Liver (tissue), 9 donors: Measurements from ENCODE around the gene PDZRN4. TPM values are rescaled to one million over a fixed set of nuclear protein-coding genes. Genes with fewer than 3 reads are reported as not detected.

Source experiments
- DNase-seq: peaks from one replicate; pipeline ENCODE4 v3.0.0-alpha.2; 2017; ENCODE audit warnings: low spot score
- H3K27ac ChIP-seq, 2 donors: one replicate each; pipeline ENCODE4 v1.7.0; 2013; ENCODE audit warnings: inconsistent platforms in 2 of 2, low read length in 2 of 2, control low read depth in 1 of 2, low read depth in 1 of 2, mild to moderate bottlenecking in 1 of 2
- H3K27me3 ChIP-seq, 4 donors: one replicate each; pipeline versions ENCODE4 v1.6.1 to v1.7.0; 2013; ENCODE audit warnings: low read length in 3 of 4, inconsistent platforms in 1 of 4, mild to moderate bottlenecking in 1 of 4, moderate library complexity in 1 of 4; ENCODE audit not compliant: control insufficient read depth in 4 of 4, insufficient read depth in 4 of 4
- H3K36me3 ChIP-seq, 4 donors: one replicate each; pipeline versions ENCODE4 v1.6.1 to v1.7.0; 2013; ENCODE audit warnings: low read length in 3 of 4, mild to moderate bottlenecking in 3 of 4, low read depth in 1 of 4, moderate library complexity in 1 of 4; ENCODE audit not compliant: control insufficient read depth in 4 of 4, insufficient read depth in 3 of 4
- H3K4me1 ChIP-seq, 4 donors: one replicate each; pipeline versions ENCODE4 v1.6.1 to v1.7.0; 2013; ENCODE audit warnings: low read length in 3 of 4, mild to moderate bottlenecking in 3 of 4, moderate library complexity in 1 of 4; ENCODE audit not compliant: control insufficient read depth in 4 of 4, insufficient read depth in 4 of 4
- H3K4me3 ChIP-seq, 3 donors: one replicate each; pipeline versions ENCODE4 v1.6.1 to v1.7.0; 2013; ENCODE audit warnings: low read length in 3 of 3, control low read depth in 1 of 3, low read depth in 1 of 3, mild to moderate bottlenecking in 1 of 3
- H3K9ac ChIP-seq, 2 donors: one replicate each; pipeline ENCODE4 v1.7.0; 2013; ENCODE audit warnings: low read length in 2 of 2, mild to moderate bottlenecking in 2 of 2, moderate library complexity in 2 of 2, control low read depth in 1 of 2, low read depth in 1 of 2
- H3K9me3 ChIP-seq, 4 donors: one replicate each; pipeline versions ENCODE4 v1.6.1 to v1.7.0; 2013; ENCODE audit warnings: low read length in 3 of 4; ENCODE audit not compliant: control insufficient read depth in 4 of 4
- EGR1 ChIP-seq, 2 donors: IDR thresholded peaks; 2 replicates each; pipeline ENCODE4 v1.6.1; 2016 to 2018; ENCODE audit warnings: antibody characterized with exemption in 2 of 2, low read depth in 2 of 2
- FOXA1 ChIP-seq: IDR thresholded peaks from 2 replicates; pipeline ENCODE4 v1.6.1; 2016; ENCODE audit warnings: antibody characterized with exemption
- GABPA ChIP-seq, 2 donors: IDR thresholded peaks in 1 of 2; conservative IDR thresholded peaks in 1 of 2; 2 replicates each; pipeline ENCODE4 v1.6.1; 2016; ENCODE audit warnings: antibody characterized with exemption in 2 of 2, mild to moderate bottlenecking in 1 of 2, moderate library complexity in 1 of 2
- HNF4G ChIP-seq: IDR thresholded peaks from 2 replicates; pipeline ENCODE4 v1.6.1; 2016; ENCODE audit warnings: antibody characterized with exemption
- JUND ChIP-seq, 2 donors: IDR thresholded peaks; 2 replicates each; pipeline ENCODE4 v1.6.1; 2016; ENCODE audit warnings: antibody characterized with exemption in 2 of 2
- RXRA ChIP-seq, 2 donors: IDR thresholded peaks; 2 replicates each; pipeline ENCODE4 v1.6.1; 2017 to 2018; ENCODE audit warnings: antibody characterized with exemption in 2 of 2, mild to moderate bottlenecking in 1 of 2
- SP1 ChIP-seq: IDR thresholded peaks from 2 replicates; pipeline ENCODE4 v1.6.1; 2018; ENCODE audit warnings: antibody characterized with exemption, mild to moderate bottlenecking
- YY1 ChIP-seq: IDR thresholded peaks from 2 replicates; pipeline ENCODE4 v1.6.1; 2016; ENCODE audit warnings: antibody characterized with exemption, mild to moderate bottlenecking
- WGBS: extraction: QIAGEN DNeasy Blood & Tissue Kit; methylation state at CpG from one replicate; pipeline ENCODE4 v1.1.7; 2013; 5-methylcytosine and 5-hydroxymethylcytosine counted together
- polyA plus RNA-seq, 2 donors: library from polyadenylated mRNA; stranded (reverse) in 1 of 2; unstranded in 1 of 2; fragments of 200-250 nt in 1 of 2; fragments of >200 nt in 1 of 2; fragmentation: Nextera tagmentation in 1 of 2; extraction: Ambion mirVana in 1 of 2; gene quantifications; one replicate each; pipeline versions ENCODE4 v1.2.1 to v1.2.3, GENCODE V29; 2013 to 2015
- total RNA-seq, 2 donors: library from RNA; depleted of rRNA; stranded (reverse); fragments of >200 nt; gene quantifications; one replicate each; pipeline ENCODE4 v1.2.3, GENCODE V29; 2014
- TF ChIP-seq, protein P1 (sequence below): fragments of 150-350 bp; IDR thresholded peaks from 2 replicates; pipeline ENCODE4 v1.5.1; 2017; ENCODE audit warnings: improper control_type of control experiment, low read depth, low read length; ENCODE audit not compliant: missing input control
- TF ChIP-seq, protein P2 (sequence below): IDR thresholded peaks from 2 replicates; pipeline ENCODE4 v1.6.1; 2016; ENCODE audit warnings: antibody characterized with exemption
- TF ChIP-seq, protein P3 (sequence below): IDR thresholded peaks from 2 replicates; pipeline ENCODE4 v1.6.1; 2016; ENCODE audit warnings: antibody characterized with exemption, mild to moderate bottlenecking
- TF ChIP-seq, protein P4 (sequence below): IDR thresholded peaks from 2 replicates; pipeline ENCODE4 v1.6.1; 2016; ENCODE audit warnings: antibody characterized with exemption
- TF ChIP-seq, protein P5 (sequence below): IDR thresholded peaks from 2 replicates; pipeline ENCODE4 v1.6.1; 2016; ENCODE audit warnings: antibody characterized with exemption
- donor health status: healthy.
- donor health status: healthy.
- donor health status: healthy.
- donor health status: healthy.
- donor health status: healthy.

PDZRN4 gene
- total and polyA plus RNA-seq, 4 donors: 0.11 to 1.1 (median 0.24) TPM

DNA sequence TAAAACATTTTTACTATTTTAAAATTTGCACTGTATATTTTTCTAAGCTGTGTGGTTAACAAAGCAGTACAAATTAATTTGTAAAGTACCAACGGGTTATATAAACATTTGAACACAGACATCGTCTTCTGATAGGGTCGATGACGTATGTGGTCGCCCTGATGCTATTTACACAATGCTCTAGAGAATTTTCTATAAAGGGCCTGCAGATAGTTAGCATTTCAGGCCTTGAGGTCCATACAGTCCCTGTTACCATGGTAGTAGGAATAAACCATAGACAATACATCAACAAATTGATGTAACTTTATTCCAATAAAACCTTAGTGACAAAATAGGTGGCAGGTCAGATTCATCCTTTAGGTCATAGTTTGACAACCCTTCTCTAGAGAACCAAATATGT, 25.7 kb upstream of the PDZRN4 start:
- Histone ChIP-seq H3K36me3 (no peaks in the 10 kb centered on the region), H3K9ac (no peak overlapping the region), H3K4me1 (no peaks in the 10 kb centered on the region), H3K4me3 (no peak overlapping the region), H3K9me3 (no peaks in the 10 kb centered on the region), H3K27ac (no peak overlapping the region), H3K27me3 (no peaks in the 10 kb centered on the region)
- TF ChIP-seq YY1 (no peak), RXRA (IDR thresholded peaks at IDR 0.05) (no peak)
- TF ChIP-seq, protein P1, sequence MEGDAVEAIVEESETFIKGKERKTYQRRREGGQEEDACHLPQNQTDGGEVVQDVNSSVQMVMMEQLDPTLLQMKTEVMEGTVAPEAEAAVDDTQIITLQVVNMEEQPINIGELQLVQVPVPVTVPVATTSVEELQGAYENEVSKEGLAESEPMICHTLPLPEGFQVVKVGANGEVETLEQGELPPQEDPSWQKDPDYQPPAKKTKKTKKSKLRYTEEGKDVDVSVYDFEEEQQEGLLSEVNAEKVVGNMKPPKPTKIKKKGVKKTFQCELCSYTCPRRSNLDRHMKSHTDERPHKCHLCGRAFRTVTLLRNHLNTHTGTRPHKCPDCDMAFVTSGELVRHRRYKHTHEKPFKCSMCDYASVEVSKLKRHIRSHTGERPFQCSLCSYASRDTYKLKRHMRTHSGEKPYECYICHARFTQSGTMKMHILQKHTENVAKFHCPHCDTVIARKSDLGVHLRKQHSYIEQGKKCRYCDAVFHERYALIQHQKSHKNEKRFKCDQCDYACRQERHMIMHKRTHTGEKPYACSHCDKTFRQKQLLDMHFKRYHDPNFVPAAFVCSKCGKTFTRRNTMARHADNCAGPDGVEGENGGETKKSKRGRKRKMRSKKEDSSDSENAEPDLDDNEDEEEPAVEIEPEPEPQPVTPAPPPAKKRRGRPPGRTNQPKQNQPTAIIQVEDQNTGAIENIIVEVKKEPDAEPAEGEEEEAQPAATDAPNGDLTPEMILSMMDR: no peak
- no peak for DNase-seq
- WGBS: 37% methylated on average over 5 of the region's 5 CpGs

DNA sequence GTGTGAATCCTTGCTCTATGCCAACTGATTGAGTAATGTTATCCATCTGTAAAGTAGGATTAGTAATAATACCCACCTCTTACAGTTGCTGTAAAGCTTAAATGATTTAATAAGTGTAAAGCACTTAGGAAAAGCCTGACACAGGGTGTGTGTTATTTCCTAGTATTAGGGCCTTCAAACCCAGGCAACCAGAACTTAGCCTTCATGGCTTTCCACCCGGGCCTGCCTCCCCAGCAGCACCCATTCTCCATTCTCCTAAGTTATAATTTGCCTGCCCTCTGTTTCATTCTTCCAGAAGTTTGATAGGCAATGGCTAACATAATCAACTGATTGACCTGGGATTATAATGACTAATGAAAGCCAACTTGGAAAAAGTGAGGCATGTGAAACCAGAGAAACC, 20.4 kb upstream of the PDZRN4 start:
- WGBS: 67% methylated on average over 1 of the region's 1 CpG
- Histone ChIP-seq H3K4me3 (no peak overlapping the region), H3K9me3 (no peaks in the 10 kb centered on the region), H3K4me1 (no peaks in the 10 kb centered on the region), H3K36me3 (no peaks in the 10 kb centered on the region), H3K27ac (no peak overlapping the region), H3K27me3 (no peaks in the 10 kb centered on the region), H3K9ac (no peak overlapping the region)
- no peak for TF ChIP-seq FOXA1
- TF ChIP-seq GABPA (IDR thresholded peaks at IDR 0.05 in 1 of 2, conservative IDR thresholded peaks at IDR 0.05 in 1 of 2): no peak
- TF ChIP-seq JUND (IDR thresholded peaks at IDR 0.05): no peak
- no peak for TF ChIP-seq SP1
- TF ChIP-seq, protein P2, sequence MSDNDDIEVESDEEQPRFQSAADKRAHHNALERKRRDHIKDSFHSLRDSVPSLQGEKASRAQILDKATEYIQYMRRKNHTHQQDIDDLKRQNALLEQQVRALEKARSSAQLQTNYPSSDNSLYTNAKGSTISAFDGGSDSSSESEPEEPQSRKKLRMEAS: no peak
- TF ChIP-seq, protein P3, sequence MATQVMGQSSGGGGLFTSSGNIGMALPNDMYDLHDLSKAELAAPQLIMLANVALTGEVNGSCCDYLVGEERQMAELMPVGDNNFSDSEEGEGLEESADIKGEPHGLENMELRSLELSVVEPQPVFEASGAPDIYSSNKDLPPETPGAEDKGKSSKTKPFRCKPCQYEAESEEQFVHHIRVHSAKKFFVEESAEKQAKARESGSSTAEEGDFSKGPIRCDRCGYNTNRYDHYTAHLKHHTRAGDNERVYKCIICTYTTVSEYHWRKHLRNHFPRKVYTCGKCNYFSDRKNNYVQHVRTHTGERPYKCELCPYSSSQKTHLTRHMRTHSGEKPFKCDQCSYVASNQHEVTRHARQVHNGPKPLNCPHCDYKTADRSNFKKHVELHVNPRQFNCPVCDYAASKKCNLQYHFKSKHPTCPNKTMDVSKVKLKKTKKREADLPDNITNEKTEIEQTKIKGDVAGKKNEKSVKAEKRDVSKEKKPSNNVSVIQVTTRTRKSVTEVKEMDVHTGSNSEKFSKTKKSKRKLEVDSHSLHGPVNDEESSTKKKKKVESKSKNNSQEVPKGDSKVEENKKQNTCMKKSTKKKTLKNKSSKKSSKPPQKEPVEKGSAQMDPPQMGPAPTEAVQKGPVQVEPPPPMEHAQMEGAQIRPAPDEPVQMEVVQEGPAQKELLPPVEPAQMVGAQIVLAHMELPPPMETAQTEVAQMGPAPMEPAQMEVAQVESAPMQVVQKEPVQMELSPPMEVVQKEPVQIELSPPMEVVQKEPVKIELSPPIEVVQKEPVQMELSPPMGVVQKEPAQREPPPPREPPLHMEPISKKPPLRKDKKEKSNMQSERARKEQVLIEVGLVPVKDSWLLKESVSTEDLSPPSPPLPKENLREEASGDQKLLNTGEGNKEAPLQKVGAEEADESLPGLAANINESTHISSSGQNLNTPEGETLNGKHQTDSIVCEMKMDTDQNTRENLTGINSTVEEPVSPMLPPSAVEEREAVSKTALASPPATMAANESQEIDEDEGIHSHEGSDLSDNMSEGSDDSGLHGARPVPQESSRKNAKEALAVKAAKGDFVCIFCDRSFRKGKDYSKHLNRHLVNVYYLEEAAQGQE: no peak
- TF ChIP-seq, protein P4, sequence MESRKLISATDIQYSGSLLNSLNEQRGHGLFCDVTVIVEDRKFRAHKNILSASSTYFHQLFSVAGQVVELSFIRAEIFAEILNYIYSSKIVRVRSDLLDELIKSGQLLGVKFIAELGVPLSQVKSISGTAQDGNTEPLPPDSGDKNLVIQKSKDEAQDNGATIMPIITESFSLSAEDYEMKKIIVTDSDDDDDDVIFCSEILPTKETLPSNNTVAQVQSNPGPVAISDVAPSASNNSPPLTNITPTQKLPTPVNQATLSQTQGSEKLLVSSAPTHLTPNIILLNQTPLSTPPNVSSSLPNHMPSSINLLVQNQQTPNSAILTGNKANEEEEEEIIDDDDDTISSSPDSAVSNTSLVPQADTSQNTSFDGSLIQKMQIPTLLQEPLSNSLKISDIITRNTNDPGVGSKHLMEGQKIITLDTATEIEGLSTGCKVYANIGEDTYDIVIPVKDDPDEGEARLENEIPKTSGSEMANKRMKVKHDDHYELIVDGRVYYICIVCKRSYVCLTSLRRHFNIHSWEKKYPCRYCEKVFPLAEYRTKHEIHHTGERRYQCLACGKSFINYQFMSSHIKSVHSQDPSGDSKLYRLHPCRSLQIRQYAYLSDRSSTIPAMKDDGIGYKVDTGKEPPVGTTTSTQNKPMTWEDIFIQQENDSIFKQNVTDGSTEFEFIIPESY: no peak
- no peak for TF ChIP-seq EGR1 (IDR thresholded peaks at IDR 0.05; ENCODE audit: low read depth in 2 of 2)
- TF ChIP-seq, protein P1: no peak
- TF ChIP-seq RXRA (IDR thresholded peaks at IDR 0.05): no peak
- no peak for TF ChIP-seq HNF4G
- TF ChIP-seq, protein P5, sequence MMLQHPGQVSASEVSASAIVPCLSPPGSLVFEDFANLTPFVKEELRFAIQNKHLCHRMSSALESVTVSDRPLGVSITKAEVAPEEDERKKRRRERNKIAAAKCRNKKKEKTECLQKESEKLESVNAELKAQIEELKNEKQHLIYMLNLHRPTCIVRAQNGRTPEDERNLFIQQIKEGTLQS: no peak
- no peak for DNase-seq
